ENCODE measurements around the gene XAF1. TPM values are rescaled to one million over a fixed set of nuclear protein-coding genes. Genes with fewer than 3 reads are reported as not detected.
"Not testable (repeated sequence)": the region's sequence is repeated elsewhere in the genome, so short reads cannot be mapped to it uniquely, and the experiment has no call there.

Gene XAF1
- total and polyA plus RNA-seq, 3 experiments from 2014 or later, result 5.8 to 45.8 (median 5.8) TPM

DNA sequence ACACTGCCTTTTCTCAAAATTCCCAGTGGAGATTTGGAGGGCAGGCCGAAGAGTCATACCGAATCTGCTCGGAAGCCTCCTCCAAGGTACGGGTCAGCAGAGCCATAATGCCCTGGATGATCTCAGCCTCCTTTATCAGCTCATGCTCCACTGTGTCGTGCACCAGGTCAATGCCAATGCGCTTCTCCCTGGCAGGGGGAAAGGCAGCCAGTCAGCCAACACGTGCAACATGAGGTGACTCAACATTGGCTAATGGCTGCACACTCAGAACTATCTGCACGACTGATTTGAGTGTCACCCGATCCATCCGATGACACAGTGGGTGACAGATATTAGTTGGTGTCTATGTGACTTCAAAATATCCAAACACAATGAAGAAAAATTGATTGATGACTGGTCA lies 59.9 kb downstream of the XAF1 start:
- POLR2A ChIA-PET, result no interaction called here
- H3K36me3 Mint-ChIP-seq, result no peaks in the 10 kb centered on the region
- H3K9me3 ChIP-seq (ENCODE audit: low read length), result no peaks in the 10 kb centered on the region
- no peaks in the 10 kb centered on the region for H3K36me3 ChIP-seq (ENCODE audit: insufficient read depth, low read length)
- H3K9me3 Mint-ChIP-seq, result peaks cover 0 to 5% (median 0%) of the 10 kb centered on the region in 5 donors
- no peaks in the 10 kb centered on the region for H3K4me1 ChIP-seq (ENCODE audit: insufficient read depth, low read length)
- CTCF ChIA-PET, result no interaction called here
- H3K27me3 ChIP-seq (ENCODE audit: insufficient read depth, low read length, poor library complexity, severe bottlenecking), result no peaks in the 10 kb centered on the region
- H3K4me1 Mint-ChIP-seq, result no peaks in the 10 kb centered on the region
- H3K4me3 ChIP-seq (ENCODE audit: low read length), result no peak overlapping the region
- H3K27ac ChIP-seq (ENCODE audit: low read depth, low read length), result no peak overlapping the region
- no peak for DNase-seq
- H3K4me3 Mint-ChIP-seq, result no peak overlapping the region
- peaks cover 6 to 52% of the 10 kb centered on the region in 2 donors for H3K27me3 Mint-ChIP-seq
- H3K27ac Mint-ChIP-seq, result no peak overlapping the region

- H3K9me3 ChIP-seq (ENCODE audit: low read length); H3K4me3 ChIP-seq (ENCODE audit: low read length); H3K36me3 Mint-ChIP-seq; CTCF ChIA-PET; DNase-seq; H3K4me3 Mint-ChIP-seq; H3K4me1 ChIP-seq (ENCODE audit: insufficient read depth, low read length); H3K27me3 ChIP-seq (ENCODE audit: insufficient read depth, low read length, poor library complexity, severe bottlenecking); POLR2A ChIA-PET; H3K27ac Mint-ChIP-seq; H3K36me3 ChIP-seq (ENCODE audit: insufficient read depth, low read length); H3K4me1 Mint-ChIP-seq; H3K9me3 Mint-ChIP-seq; H3K27ac ChIP-seq (ENCODE audit: low read depth, low read length): not testable (repeated sequence)
- H3K27me3 Mint-ChIP-seq, result peaks cover 8 to 48% of the 10 kb centered on the region in 2 donors
These were observed 60.5 kb downstream of the XAF1 start for GRCh38 chr17:6816368-6816767.

GRCh38 chr17:6818938-6819337 lies 63.1 kb downstream of the XAF1 start:
- H3K4me1 Mint-ChIP-seq, result no peaks in the 10 kb centered on the region
- CTCF ChIA-PET, result no interaction called here
- H3K27ac ChIP-seq (ENCODE audit: low read depth, low read length), result no peak overlapping the region
- peaks cover 8 to 31% of the 10 kb centered on the region in 2 donors for H3K27me3 Mint-ChIP-seq
- no peaks in the 10 kb centered on the region for H3K9me3 ChIP-seq (ENCODE audit: low read length)
- no peaks in the 10 kb centered on the region for H3K36me3 ChIP-seq (ENCODE audit: insufficient read depth, low read length)
- peaks cover 0 to 3% (median 0%) of the 10 kb centered on the region in 5 donors for H3K9me3 Mint-ChIP-seq
- H3K4me1 ChIP-seq (ENCODE audit: insufficient read depth, low read length), result no peaks in the 10 kb centered on the region
- H3K27me3 ChIP-seq (ENCODE audit: insufficient read depth, low read length, poor library complexity, severe bottlenecking), result no peaks in the 10 kb centered on the region
- DNase-seq, result no peak
- POLR2A ChIA-PET, result interaction anchor here (0.6 kb wide), 1 partner anchor 95 kb away, joined by 5 read pairs; no protein-coding TSS in a partner anchor
- no peak overlapping the region for H3K27ac Mint-ChIP-seq
- peaks cover 0 to 2% (median 0%) of the 10 kb centered on the region in 3 donors for H3K36me3 Mint-ChIP-seq
- no peak overlapping the region for H3K4me3 Mint-ChIP-seq
- no peak overlapping the region for H3K4me3 ChIP-seq (ENCODE audit: low read length)

GRCh38 chr17:6823011-6823442 lies 67.2 kb downstream of the XAF1 start:
- H3K27me3 Mint-ChIP-seq, result peaks cover 13 to 31% of the 10 kb centered on the region in 2 donors
- peaks cover 0 to 2% (median 0%) of the 10 kb centered on the region in 3 donors for H3K36me3 Mint-ChIP-seq
- no peaks in the 10 kb centered on the region for H3K4me1 Mint-ChIP-seq
- no peaks in the 10 kb centered on the region for H3K27me3 ChIP-seq (ENCODE audit: insufficient read depth, low read length, poor library complexity, severe bottlenecking)
- H3K4me3 ChIP-seq (ENCODE audit: low read length), result no peak overlapping the region
- no peak for DNase-seq
- no peaks in the 10 kb centered on the region for H3K9me3 ChIP-seq (ENCODE audit: low read length)
- H3K27ac Mint-ChIP-seq, result no peak overlapping the region
- CTCF ChIA-PET, result interaction anchor here (1.0 kb wide), 1 partner anchor 20 kb away, joined by 5 read pairs; no protein-coding TSS in a partner anchor
- H3K4me1 ChIP-seq (ENCODE audit: insufficient read depth, low read length), result no peaks in the 10 kb centered on the region
- H3K9me3 Mint-ChIP-seq, result no peaks in the 10 kb centered on the region
- H3K27ac ChIP-seq (ENCODE audit: low read depth, low read length), result no peak overlapping the region
- no peak overlapping the region for H3K4me3 Mint-ChIP-seq
- no peaks in the 10 kb centered on the region for H3K36me3 ChIP-seq (ENCODE audit: insufficient read depth, low read length)
- POLR2A ChIA-PET, result no interaction called here

Other genes with a start within 250 kb of the XAF1 start
- under 1 TPM; 0.40 to 0.50 TPM for gene PITPNM3, start 199.5 kb upstream of the XAF1 start, total RNA-seq
- gene PITPNM3, start 199.5 kb upstream of the XAF1 start, polyA plus RNA-seq, result not detected
- gene KIAA0753, start 115.3 kb upstream of the XAF1 start, total RNA-seq, result 10 to 100 TPM; 18.6 to 20.8 TPM
- gene KIAA0753, start 115.3 kb upstream of the XAF1 start, polyA plus RNA-seq, result 1.8 TPM
- gene TXNDC17, start 115.0 kb upstream of the XAF1 start, total RNA-seq, result 100 to 1,000 TPM; 105 to 110 TPM
- 98.0 TPM for gene TXNDC17, start 115.0 kb upstream of the XAF1 start, polyA plus RNA-seq
- 10 to 100 TPM; 24.8 to 29.5 TPM for gene MED31, start 104.4 kb upstream of the XAF1 start, total RNA-seq
- gene MED31, start 104.4 kb upstream of the XAF1 start, polyA plus RNA-seq, result 36.5 TPM
- gene C17orf100, start 104.3 kb upstream of the XAF1 start, total RNA-seq, result 1 to 10 TPM; 2.0 to 2.1 TPM
- gene C17orf100, start 104.3 kb upstream of the XAF1 start, polyA plus RNA-seq, result 4.7 TPM
- not detected for gene SLC13A5, start 42.7 kb upstream of the XAF1 start, total RNA-seq
- gene SLC13A5, start 42.7 kb upstream of the XAF1 start, polyA plus RNA-seq, result not detected
- not detected for gene FBXO39, start 20.2 kb downstream of the XAF1 start, total RNA-seq
- gene FBXO39, start 20.2 kb downstream of the XAF1 start, polyA plus RNA-seq, result not detected
- not detected for gene TEKT1, start 75.7 kb downstream of the XAF1 start, total RNA-seq
- gene TEKT1, start 75.7 kb downstream of the XAF1 start, polyA plus RNA-seq, result not detected
- gene ALOX12, start 240.0 kb downstream of the XAF1 start, total RNA-seq, result not detected
- 0.47 TPM for gene ALOX12, start 240.0 kb downstream of the XAF1 start, polyA plus RNA-seq